SH-SY5Y (cell line): ENCODE data around the gene SLC50A1.

Source experiments
- GATA2 ChIP-seq: IDR thresholded peaks from 2 replicates; pipeline ENCODE4 v1.6.1; 2011; ENCODE audit warnings: mild to moderate bottlenecking, low read depth, low read length
- GATA3 ChIP-seq: IDR thresholded peaks from 2 replicates; pipeline ENCODE4 v1.6.1; 2011; ENCODE audit warnings: low read depth, mild to moderate bottlenecking, low read length, moderate library complexity

GRCh38 chr1:155167166-155168104 lies 31.8 kb downstream of the SLC50A1 start:
- TF ChIP-seq GATA2 = no peak
- no peak for TF ChIP-seq GATA3
